ENCODE data around the gene FAM219B.
A peak's percentile ranks its signal among the peaks of the same experiment; 100 is the strongest.
"Not testable (repeated sequence)": the region's sequence is repeated elsewhere in the genome, so short reads cannot be mapped to it uniquely, and the experiment has no call there.

Gene FAM219B

GRCh38 chr15:74903676-74904075 lies 3.0 kb downstream of the FAM219B start:
- TF ChIP-seq CTCF (IDR thresholded peaks at IDR 0.05; ENCODE audit: insufficient read depth, low read depth, low read length, missing control alignments), result no peak
- no peak overlapping the region for H3K4me3 ChIP-seq (ENCODE audit: low read length)
- DNase-seq (ENCODE audit: low read depth), result no peak

- no peak for TF ChIP-seq CTCF (IDR thresholded peaks at IDR 0.05; ENCODE audit: insufficient read depth, low read depth, low read length, missing control alignments)
- no peak for DNase-seq (ENCODE audit: low read depth)
- H3K4me3 ChIP-seq (ENCODE audit: low read length), result no peak overlapping the region
Observed at GRCh38 chr15:74902295-74903075, 4.2 kb downstream of the FAM219B start.

- DNase-seq (ENCODE audit: low read depth), result peak; percentile 59
- peak; percentile 87 for TF ChIP-seq CTCF (IDR thresholded peaks at IDR 0.05; ENCODE audit: insufficient read depth, low read depth, low read length, missing control alignments)
Observed at GRCh38 chr15:74901612-74902063, 5.0 kb downstream of the FAM219B start.

GRCh38 chr15:74897300-74897701 lies 9.3 kb downstream of the FAM219B start:
- TF ChIP-seq CTCF (IDR thresholded peaks at IDR 0.05; ENCODE audit: insufficient read depth, low read depth, low read length, missing control alignments), result no peak
- no peak overlapping the region for H3K4me3 ChIP-seq (ENCODE audit: low read length)
- no peak for DNase-seq (ENCODE audit: low read depth)

More at GRCh38 chr15:74901612-74902063, 5.0 kb downstream of the FAM219B start:
- H3K4me3 ChIP-seq (ENCODE audit: low read length), result no peak overlapping the region

- no peak overlapping the region for H3K4me3 ChIP-seq (ENCODE audit: low read length)
- no peak for DNase-seq (ENCODE audit: low read depth)
- TF ChIP-seq CTCF (IDR thresholded peaks at IDR 0.05; ENCODE audit: insufficient read depth, low read depth, low read length, missing control alignments), result no peak
Observed at GRCh38 chr15:74896316-74896715, 10.3 kb downstream of the FAM219B start.

- H3K4me3 ChIP-seq (ENCODE audit: low read length), result no peak overlapping the region
- no peak for TF ChIP-seq CTCF (IDR thresholded peaks at IDR 0.05; ENCODE audit: insufficient read depth, low read depth, low read length, missing control alignments)
- DNase-seq (ENCODE audit: low read depth), result no peak
Observed at GRCh38 chr15:74895830-74896229, 10.8 kb downstream of the FAM219B start.

- H3K4me3 ChIP-seq (ENCODE audit: low read length); DNase-seq (ENCODE audit: low read depth): not testable (repeated sequence)
Observed at GRCh38 chr15:74894383-74894782, 12.3 kb downstream of the FAM219B start.

Data from epithelial cell of esophagus (primary cell).